ENCODE results near the gene IQGAP2. TPM values are rescaled to one million over a fixed set of nuclear protein-coding genes. Genes with fewer than 3 reads are reported as not detected.

Gene IQGAP2
- total and polyA plus RNA-seq, 2 of the 8 experiments (the other 6 are each of a cell fraction or from before 2014, with no cell fraction given), result 19.7 to 66.0 TPM

GRCh38 chr5:76365561-76365960 is 37.5 kb upstream of the IQGAP2 start:
- Histone ChIP-seq H3K27me3 (replicated peaks in 1 of 4; ENCODE audit: control insufficient read depth in 3 of 4, extremely low read depth in 1 of 4, insufficient read depth in 3 of 4, low read length in 3 of 4) (no peaks in the 10 kb centered on the region), H4K91ac (replicated peaks; ENCODE audit: insufficient read length, low read length) (no peak overlapping the region)
- CTCF ChIA-PET (ENCODE audit: partially characterized antibody), result interaction anchor here (1.0 kb wide), 1 partner anchor 275 kb away, joined by 4 read pairs; no protein-coding TSS in a partner anchor

More at GRCh38 chr5:76365561-76365960, 37.5 kb upstream of the IQGAP2 start:
- FAIRE-seq (no peak), DNase-seq (ENCODE audit: low read depth in 1 of 2, low spot score in 2 of 2) (no peak)
- H3K4me3 ChIP-seq (ENCODE audit: extremely low read depth in 1 of 4, insufficient read depth in 2 of 4, low read depth in 3 of 4, low read length in 4 of 4), result no peak overlapping the region
- H3K9ac ChIP-seq (replicated peaks in 1 of 4; ENCODE audit: extremely low read depth in 1 of 4, low read depth in 3 of 4, low read length in 3 of 4), result no peak overlapping the region
- H3K9me3 ChIP-seq (ENCODE audit: insufficient read depth in 2 of 2, low read depth in 1 of 2, low read length in 1 of 2), result no peaks in the 10 kb centered on the region
- H2BK20ac ChIP-seq (ENCODE audit: low read length), result no peak overlapping the region
- H3K56ac ChIP-seq (replicated peaks; ENCODE audit: insufficient read length, low read depth, low read length), result no peak overlapping the region
- H3K79me1 ChIP-seq (ENCODE audit: low read depth, low read length), result no peaks in the 10 kb centered on the region
- H2AFZ ChIP-seq (ENCODE audit: low read length), result no peak overlapping the region
- no peak overlapping the region for H3K18ac ChIP-seq (ENCODE audit: extremely low read depth, low read length)
- no peak overlapping the region for H3K4ac ChIP-seq (replicated peaks; ENCODE audit: insufficient read length, low read depth, low read length)
- H3K79me2 ChIP-seq (ENCODE audit: control insufficient read depth in 1 of 2, insufficient read depth in 2 of 2, low read length in 2 of 2), result no peaks in the 10 kb centered on the region
- peaks cover 0 to 7% (median 0%) of the 10 kb centered on the region in 4 experiments; a peak in 1 of 7 replicates for H3K4me1 ChIP-seq (replicated peaks in 1 of 4; ENCODE audit: control insufficient read depth in 3 of 4, insufficient read depth in 4 of 4, low read length in 3 of 4)
- no peaks in the 10 kb centered on the region for H4K20me1 ChIP-seq (replicated peaks in 1 of 2; ENCODE audit: control insufficient read depth in 1 of 2, insufficient read depth in 2 of 2, low read length in 2 of 2)
- H2BK12ac ChIP-seq (ENCODE audit: low read depth, low read length), result no peak overlapping the region
- H4K8ac ChIP-seq (ENCODE audit: extremely low read depth, insufficient read depth, low read length), result no peak overlapping the region
- no peak overlapping the region for H3K27ac ChIP-seq (ENCODE audit: low read depth, low read length)
- H2BK5ac ChIP-seq (ENCODE audit: low read depth, low read length), result no peak overlapping the region
- TF ChIP-seq TAF1 (IDR thresholded peaks at IDR 0.05; ENCODE audit: low read depth, low read length), result no peak
- no peak for TF ChIP-seq YY1 (IDR thresholded peaks at IDR 0.05; ENCODE audit: low read depth, low read length)
- POLR2A ChIA-PET (ENCODE audit: partially characterized antibody), result no interaction called here
- H3K23me2 ChIP-seq (ENCODE audit: low read depth, low read length), result no peaks in the 10 kb centered on the region
- H2BK15ac ChIP-seq (ENCODE audit: low read length), result no peak overlapping the region
- no peaks in the 10 kb centered on the region for H3K36me3 ChIP-seq (ENCODE audit: control insufficient read depth in 2 of 4, insufficient read depth in 4 of 4, low read length in 3 of 4)
- no peak overlapping the region for H3K14ac ChIP-seq (ENCODE audit: insufficient read length)
- H3K23ac ChIP-seq (ENCODE audit: insufficient read length), result no peak overlapping the region
- no peak overlapping the region for H2AK5ac ChIP-seq (ENCODE audit: low read depth, low read length)
- no peak overlapping the region for H4K5ac ChIP-seq (ENCODE audit: insufficient read length, low read depth, low read length)
- H3K4me2 ChIP-seq (ENCODE audit: insufficient read depth in 1 of 2, low read depth in 2 of 2, low read length in 2 of 2), result no peak overlapping the region
- no peak overlapping the region for H2BK120ac ChIP-seq (replicated peaks; ENCODE audit: low read depth, low read length)

Data from H1 (cell line).